HK-2 (cell line): ENCODE data around the gene NEUROG1.
"Not testable (repeated sequence)": the region's sequence is repeated elsewhere in the genome, so short reads cannot be mapped to it uniquely, and the experiment has no call there.

Source experiments
- DNase-seq: peaks from one replicate; pipeline ENCODE4 v3.0.0-alpha.2; 2018; ENCODE audit not compliant: unreplicated experiment

Gene NEUROG1

DNA sequence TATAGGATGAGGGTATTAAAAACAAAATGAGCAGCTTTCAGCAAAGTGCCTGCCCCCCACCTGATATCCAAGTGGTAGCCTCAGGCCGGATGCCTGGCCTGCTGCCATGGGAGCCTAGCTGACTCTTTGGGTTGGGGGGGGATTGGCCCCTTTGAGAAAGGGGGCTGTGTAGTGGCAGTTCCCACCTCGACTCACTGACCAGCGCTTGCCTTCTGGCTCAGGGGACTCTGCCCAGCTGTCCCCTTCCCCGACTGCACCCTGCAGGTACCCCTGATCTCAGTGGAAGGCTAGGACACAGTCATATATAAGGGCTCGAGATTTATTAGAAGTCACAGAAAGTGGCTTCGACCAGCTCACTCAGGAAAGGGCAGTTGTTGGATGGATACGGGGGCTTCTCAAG lies 1.5 kb upstream of the NEUROG1 start:
- DNase-seq = no peak

DNA sequence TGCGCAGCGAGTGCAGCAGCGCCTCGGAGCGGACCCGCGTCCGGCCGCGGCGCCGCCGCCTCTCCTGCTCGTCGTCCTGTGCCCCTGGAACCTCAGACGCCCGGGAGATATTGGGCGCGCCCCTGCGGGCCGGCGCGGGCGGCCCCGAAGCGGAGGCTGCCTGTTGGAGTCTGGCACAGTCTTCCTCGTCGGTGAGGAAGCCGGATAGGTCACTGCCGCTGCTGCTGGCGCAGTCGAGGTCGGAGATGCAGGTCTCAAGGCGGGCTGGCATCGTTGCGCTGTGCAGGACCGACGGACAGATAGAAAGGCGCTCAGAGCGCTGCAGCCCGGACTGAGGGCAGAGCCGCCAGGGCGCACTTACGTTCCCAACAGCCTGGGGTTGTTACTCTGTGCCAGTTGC lies 344 bp downstream of the NEUROG1 start:
- DNase-seq = no peak

DNA sequence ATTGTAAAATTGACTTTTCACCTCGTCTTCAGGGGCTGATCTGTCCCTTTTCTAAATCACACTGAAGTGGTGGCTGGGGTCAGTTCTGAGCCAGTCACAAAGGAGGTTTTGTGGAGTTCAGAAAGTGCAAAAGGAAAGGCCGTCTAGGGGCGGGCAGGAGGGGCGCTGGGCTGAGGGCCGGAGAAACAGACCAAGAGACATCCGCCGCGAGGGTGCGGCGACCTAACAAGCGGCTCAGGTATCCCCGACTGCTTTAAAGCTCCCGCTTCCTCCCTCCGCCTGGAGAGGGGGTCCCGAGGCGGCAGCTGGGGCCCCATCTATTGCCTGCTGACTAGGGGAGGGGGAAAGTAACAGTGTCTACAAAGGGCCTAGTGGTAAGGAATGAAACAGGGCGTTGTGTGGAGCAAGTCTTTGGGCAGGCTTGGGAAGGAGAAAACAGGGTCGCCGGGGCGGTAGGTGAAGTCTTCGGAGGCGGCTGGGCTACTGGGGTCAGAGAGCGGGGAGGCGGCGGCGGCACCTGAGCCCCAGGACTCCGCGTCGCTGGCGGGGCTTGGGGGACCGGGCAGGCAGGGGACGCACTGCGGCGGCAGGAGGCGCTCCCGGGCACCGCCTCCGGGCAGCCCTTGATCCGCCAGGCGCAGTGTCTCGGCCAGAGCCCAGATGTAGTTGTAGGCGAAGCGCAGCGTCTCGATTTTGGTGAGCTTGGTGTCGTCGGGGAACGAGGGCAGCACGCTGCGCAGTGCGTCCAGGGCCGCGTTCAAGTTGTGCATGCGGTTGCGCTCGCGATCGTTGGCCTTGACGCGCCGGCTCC lies 950 bp downstream of the NEUROG1 start:
- DNase-seq = no peak

DNA sequence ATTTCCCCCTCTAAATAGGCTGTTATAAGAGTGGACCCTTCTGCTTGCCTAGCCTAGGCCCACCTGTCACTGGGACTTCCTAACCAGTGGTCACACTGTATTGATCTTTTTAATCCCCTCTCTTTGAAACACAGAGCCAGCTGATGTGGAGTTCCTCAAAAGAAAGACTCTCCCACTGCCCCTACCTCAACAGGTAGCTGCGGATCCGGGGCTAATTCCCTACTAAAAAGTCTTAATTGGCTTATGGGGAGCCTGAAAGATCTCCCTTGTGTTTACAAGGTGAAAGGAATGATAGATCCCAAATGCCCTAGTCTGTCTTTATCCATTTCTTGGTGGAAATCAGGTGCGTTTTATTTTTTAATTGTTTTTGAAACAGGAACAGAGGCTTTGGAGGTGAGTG lies 2.0 kb downstream of the NEUROG1 start:
- no peak for DNase-seq

DNA sequence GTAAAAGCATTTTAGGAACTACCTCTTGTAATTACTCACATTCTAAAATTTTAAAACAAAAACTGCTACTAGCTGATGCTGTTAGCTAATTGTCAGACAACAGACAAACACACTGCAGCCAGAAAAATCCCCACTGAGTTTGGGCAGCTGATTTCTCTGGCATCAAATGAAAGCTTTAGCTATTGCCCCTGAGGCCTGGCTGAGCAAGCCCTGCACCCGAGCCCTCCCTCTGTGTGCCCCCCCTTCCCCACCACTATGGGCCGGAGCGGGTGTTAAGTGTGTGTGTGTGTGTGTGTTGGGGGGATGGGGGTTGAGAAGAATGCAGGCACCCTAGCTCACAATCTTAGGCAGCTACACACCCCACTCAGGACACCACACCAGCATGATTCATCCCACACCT lies 2.4 kb downstream of the NEUROG1 start:
- DNase-seq = no peak

DNA sequence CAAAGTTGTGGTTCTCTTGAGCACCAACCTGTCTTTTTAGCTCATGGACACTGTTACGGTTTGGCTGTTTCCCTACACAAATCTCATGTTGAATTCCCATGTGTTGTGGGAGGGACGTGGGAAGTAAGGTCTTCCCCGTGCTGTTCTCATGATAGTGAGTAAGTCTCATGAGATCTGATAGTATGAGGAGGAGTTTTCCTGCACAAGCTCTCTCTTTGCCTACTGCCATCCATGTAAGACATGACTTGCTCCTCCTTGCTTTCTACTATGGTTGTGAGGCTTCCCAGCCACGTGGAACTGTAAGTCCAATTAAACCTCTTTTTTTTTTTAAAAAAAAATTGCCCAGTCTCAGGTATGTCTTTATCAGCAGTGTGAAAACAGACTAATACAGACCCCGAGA lies 6.2 kb downstream of the NEUROG1 start:
- DNase-seq = not testable (repeated sequence)

DNA sequence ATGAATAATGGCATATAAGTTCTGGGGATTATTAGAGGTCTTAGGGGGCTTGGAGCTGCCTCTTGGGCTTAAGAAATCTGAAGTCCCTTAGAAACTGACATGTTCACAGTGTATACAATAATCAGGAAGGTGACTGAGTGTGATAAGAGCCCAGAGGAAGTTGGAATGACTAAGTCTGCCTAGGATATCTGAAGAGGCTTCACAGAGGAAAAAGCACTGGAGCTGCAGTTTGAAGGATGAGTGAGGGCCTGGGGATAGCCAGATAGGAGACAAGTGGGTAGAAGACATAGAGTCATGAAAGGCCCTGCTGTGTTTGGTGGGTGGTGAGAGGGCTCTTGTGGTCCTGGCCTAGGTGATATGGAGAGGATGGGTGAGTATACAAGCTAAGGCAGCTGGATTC lies 8.8 kb downstream of the NEUROG1 start:
- DNase-seq = no peak

DNA sequence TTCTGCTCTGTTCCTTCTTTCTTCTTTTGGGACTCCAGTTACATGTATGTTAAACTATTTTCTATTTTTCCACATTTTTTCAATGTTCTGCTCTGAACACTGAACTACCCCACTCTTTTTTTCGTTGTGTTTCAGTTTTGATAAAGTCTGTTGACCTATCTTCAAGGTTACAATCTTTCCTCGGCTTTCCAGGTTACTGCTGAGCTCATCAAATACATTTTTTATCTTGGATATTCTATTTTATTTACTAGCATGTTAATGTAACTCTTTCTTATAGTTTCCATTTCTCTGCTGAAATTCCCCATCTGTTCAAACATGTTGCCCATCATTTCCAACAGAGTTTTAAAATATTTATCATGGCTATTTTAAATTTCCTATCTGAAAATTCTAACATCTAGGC lies 13.8 kb downstream of the NEUROG1 start:
- DNase-seq = no peak

DNA sequence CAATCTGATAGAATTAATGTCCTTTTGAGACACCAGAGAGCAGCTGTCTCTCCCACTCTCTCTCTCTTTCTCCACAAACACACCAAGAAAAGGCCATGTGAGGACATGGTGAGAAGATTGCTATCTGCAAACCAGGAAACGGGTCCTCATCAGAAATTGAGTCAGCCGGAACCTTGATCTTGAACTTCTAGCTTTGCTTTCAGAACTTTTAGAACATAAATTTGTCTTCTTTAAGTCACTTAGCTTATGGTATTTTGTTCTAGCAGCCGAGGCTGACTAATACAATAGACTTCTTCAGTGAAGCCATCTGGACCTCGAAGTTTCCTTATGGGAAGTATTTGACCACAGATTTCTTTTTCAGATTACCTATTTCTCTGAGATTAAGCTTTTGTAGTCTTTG lies 18.1 kb downstream of the NEUROG1 start:
- DNase-seq = no peak

DNA sequence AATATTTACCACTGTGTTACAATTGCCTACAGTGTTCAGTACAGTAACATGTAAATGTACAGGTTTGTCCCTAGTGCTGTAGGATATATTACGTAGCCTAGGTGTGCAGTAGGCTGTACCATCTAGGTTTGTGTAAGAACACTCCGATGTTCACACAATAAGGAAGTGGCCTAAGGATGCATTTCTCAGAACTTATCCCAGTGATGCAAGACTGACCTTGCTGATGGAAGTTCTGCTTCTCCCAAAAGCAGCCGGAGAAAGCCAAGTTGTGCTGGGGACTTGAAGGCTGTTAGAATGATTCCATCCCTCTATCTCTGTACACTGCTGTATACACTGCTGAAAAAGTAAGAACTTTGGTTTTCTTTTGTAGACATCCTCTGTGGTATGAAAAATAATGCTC lies 21.6 kb downstream of the NEUROG1 start:
- DNase-seq = no peak

DNA sequence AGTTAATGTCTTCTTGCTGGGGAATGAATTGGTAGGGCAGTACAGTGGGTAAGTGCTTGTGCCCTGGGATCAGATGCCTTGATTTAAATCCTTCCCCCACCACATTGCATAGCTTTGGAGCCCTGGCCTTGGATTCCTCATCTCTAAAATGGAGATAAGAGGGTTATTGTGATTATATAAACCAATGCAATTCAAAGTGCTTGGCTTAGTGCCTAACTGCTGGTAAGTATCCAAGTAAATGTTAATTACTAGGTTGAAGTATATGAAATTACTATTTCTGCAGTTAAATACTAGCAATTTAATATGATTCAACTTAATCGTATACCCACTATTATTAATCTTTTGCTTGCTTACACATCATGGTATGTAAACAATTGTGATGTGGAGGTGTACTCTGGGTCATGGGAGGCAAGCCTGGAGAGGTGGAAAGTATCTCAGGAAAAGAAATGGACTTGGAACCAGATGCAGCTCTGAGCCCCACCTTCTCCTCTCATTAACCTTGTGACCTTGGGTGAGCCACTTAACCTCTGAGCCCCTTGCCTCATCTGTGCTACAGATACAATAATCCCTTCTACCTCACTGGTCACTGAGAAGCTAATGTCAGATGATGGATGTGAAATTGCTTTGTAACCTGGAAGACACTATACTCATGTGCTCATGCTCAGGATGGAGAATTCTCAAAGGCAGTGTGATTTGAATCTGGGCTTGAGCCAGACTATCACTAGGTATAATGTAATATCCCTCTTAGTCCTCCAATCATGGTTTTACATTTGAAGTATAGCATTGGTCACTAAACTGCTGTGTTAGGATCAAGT lies 23.8 kb downstream of the NEUROG1 start:
- no peak for DNase-seq

DNA sequence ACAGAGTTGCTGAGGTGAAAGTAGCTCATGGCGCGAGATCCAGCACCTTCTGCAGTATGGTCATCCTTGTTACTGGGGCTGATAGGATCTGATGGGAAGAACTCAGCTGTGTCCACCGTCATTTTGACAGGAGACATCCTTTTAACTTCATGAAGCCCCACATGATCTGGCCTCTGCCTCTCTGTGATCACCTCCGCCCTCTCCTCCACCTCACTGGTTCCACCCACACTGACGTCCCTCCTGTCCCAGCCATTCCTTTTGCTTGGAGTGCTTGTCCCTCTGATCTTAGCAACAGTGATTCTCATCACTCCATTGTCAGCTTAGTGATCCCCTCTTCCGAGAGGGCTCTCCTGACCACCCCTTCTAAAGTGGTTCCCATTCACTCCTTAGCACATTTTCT lies 25.8 kb downstream of the NEUROG1 start:
- DNase-seq = no peak

DNA sequence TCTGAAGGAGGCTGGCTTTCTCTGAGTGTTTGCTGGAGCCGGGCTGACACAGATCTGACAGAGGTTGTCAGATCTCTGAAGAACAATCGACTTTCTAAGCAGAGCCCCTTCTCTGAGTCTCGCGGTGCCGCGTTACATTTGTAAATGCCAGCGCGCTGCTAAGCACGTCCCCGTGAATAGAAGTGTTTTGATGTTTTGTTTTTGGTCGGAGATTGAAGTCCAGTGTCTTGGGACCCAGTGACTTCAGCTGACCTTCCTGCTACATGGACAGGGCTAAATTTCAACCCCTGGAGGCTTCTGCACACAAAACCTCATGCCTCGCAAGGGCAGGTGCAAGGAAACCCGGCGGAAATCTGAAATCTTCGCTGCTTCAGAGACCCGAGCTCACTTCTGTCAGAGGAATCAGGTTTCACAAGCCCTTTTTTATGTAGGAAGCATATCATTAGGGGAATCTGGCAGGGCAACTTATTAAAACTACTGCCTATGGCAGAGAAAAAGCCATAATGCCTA lies 27.2 kb downstream of the NEUROG1 start:
- DNase-seq = no peak

DNA sequence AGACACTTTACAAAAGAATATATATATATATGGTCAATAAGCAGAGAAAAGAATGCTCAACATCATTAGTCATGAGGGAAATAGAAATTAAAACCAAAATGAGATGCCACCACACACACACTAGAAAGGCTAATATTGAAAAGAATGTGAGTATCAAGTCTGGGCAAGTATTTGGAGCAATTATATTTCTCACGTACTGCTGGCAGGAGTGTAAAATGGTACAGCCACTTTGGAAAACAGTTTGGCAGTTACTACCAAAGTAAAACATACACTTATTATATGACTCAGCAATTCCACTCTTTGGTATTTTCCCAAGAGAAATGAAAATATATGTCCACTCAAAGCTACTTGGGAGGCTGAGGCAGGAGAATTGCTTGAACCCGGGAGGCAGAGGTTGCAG lies 29.8 kb downstream of the NEUROG1 start:
- no peak for DNase-seq

DNA sequence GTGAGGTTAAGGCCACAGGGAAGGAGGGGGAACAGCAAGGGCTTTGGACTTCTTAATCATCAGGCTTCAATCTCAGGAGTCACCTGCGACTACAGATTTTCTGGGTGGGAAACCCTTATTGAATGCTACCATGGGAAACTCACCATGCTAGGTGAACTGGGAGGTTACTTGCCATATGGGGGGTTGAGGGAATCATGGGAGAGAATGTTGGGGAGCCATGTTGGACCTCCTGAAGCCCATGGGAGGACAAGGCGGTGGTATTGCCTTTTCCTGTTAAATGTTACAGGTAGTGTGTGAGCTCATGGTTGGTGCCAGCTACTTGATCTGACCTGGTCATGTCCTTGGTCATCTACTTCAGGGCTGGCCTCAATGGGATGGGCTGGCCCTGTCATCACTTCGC lies 31.4 kb downstream of the NEUROG1 start:
- no peak for DNase-seq

DNA sequence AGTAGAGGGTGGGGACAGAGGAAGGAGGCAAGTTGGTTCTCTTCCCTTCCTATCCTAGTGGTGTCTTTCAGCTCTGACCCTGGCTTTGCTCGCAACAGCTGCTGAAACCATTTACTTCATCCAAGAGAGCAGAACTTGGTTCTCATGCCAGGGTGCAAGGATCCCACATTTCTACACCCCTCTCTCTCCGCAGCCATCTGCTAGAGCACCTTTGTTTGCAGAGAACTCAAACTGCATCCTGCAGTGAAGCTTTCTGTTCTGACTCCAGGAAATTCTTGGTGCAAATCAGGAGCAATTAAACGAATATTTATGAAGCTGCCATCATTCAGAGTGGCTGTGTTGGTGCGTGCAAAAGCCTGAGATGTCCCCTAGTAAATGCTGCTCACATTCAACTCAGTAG lies 31.9 kb downstream of the NEUROG1 start:
- DNase-seq = no peak

DNA sequence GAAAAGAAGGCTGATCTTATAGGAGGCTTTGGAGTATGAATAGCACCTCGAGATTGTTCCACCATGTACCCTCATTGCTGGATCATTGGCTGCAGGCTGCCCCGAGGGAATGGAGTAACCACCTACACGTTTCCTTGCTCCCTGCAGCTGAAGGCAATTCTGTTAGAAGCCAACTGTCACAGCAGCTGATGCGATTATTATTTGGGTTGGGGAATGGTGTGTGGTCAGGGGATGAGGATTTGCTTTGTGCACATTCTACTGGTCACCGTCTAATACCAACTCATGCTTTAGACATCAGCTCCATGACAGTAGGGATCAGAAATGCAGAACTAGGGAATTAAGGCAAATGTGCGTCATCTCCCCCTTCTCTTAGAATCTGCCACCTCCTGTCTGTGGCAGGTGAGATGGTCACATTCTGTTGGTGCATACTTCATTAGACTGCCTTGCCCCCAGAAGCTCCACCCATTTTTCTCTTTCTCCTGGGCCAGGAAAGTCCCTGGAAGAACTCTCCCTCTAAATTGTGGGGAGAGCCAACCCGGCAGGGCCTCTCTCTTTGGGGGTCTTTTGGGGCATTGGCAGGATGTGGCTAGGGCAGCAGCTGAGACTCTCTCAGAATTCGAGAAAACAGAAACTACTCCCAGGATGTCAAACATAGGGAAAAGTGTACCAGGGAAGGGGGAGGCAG lies 32.8 kb downstream of the NEUROG1 start:
- no peak for DNase-seq

DNA sequence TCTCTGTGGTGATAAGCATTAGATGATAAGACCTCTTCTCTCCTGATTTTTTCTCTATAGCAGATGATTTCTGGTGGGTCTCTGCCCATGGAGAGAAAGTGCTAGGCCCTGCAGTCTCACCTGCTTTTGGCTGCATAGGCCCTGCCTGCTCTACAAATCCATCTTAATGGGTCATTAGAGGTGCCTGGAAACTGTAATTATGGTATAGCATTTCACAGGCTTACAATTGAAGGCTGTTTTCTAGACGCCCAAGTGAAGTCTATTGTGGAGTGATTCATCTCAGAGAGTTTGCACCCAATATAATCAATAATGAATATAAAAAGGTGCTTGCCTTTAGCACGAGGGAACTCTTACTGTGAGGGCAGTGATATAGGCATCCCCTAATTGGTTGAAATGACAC lies 33.8 kb downstream of the NEUROG1 start:
- no peak for DNase-seq

DNA sequence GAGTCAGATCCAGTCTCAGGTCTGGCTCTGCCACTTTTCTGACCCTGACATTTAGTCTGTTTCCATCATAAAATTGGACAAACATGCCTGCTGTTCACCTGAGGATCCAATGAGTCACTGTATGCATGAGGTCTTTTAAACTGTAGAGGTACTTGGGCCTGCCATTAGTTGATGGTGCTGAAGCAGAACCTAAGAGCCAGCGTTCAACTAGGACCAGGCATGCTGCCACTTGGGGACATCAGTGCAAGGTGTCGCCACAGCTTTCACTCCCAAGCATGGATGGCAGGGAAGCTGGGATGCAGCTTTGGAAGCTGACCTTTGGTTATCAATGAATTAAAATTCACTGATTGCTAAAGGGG lies 37.1 kb downstream of the NEUROG1 start:
- no peak for DNase-seq

DNA sequence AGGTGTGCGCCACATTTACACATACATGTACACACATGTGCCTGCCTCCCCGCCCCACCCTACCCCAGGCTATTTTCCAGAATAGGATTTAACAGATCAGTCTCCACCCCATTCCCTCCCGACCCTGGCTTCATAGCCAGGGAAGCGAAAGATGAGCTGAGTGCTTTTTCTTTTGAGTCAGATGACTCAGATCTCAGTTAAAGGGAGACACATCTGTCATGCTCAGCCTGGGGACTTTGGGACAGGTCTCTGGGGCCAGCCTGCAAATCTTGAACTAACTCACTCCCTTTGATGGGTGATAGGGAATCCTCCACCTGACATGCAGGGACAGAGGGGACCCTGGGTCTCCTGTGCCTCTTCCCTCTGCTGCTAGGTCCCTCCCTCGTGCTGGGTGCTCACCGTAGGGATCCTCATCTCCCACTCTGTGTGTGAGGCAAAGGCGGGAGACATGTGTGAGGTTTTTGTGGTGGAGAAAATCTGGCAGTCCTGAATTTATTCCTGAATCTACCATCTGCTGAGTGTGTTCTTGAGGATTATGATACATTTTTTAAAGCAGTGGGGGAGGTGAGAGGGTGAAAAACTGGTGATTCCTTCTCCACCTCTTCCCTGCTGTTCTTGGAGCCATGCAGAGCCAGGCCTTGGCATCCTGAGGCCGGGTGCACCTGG lies 37.7 kb downstream of the NEUROG1 start:
- no peak for DNase-seq

DNA sequence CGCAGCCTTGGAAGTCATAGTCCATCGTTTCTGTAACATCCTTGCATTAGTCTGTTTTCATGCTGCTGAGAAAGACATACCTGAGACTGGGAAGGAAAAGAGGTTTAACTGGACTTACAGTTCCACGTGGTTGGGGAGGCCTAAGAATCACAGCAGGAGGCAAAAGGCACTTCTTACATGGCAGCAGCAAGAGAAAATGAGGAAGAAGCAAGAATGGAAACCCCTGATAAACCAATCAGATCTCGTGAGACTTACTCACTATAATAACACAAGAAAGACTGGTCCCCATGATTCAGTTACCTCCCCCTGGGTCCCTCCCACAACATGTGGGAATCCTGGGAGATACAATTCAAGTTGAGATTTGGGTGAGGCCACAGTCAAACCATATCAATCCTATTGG lies 40.2 kb downstream of the NEUROG1 start:
- not testable (repeated sequence) for DNase-seq

DNA sequence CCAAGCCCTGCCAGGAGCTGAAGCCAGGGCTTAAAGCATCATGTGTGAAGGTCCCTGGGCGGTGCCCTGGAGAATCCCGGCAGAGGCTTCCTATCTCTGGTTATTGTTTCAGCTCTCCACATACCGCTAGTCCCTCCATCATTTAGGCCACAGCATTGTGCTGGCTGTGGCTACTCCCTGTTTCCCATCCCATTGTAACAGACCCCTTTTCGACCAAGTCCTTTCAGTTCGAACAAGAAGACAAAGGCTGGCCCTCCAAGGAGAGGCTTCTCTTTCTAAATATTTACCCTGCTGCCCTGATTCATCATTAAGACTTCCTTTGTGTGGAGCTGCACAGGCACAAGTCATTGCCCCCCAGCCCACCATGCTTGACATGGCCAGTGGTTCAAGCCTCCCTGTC lies 41.6 kb downstream of the NEUROG1 start:
- DNase-seq = no peak
